Prostate gland (tissue), 2 donors: ENCODE measurements around the gene KPNA3. TPM values are rescaled to one million over a fixed set of nuclear protein-coding genes. Genes with fewer than 3 reads are reported as not detected.

Source experiments
- DNase-seq: peaks from one replicate; pipeline ENCODE4 v3.0.0-alpha.2; 2019; ENCODE audit warnings: low spot score
- H3K27ac ChIP-seq, 2 donors: fragments of 200-600 bp; sonication (generic); 2 replicates each; pipeline ENCODE4 v1.5.1; 2017 to 2019
- H3K27me3 ChIP-seq: fragments of 200-600 bp; sonication (generic); replicated peaks from 2 replicates; pipeline ENCODE4 v1.5.1; 2019; ENCODE audit not compliant: insufficient read depth
- H3K36me3 ChIP-seq, 2 donors: fragments of 200-600 bp; sonication (generic); 1 replicate in 1 of 2; 2 replicates in 1 of 2; pipeline versions ENCODE4 v1.5.1 to v1.8.1; 2017 to 2019
- H3K4me1 ChIP-seq: fragments of 200-600 bp; sonication (generic); replicated peaks from 2 replicates; pipeline ENCODE4 v1.5.1; 2019
- H3K4me3 ChIP-seq, 2 donors: fragments of 200-600 bp; sonication (generic); 2 replicates each; pipeline ENCODE4 v1.5.1; 2017 to 2019
- H3K9me3 ChIP-seq: fragments of 200-600 bp; sonication (generic); 2 replicates; pipeline ENCODE4 v1.5.1; 2017
- POLR2A ChIP-seq: fragments of 450-650 bp; IDR thresholded peaks from one replicate; pipeline ENCODE4 v1.6.1; 2016; ENCODE audit warnings: antibody characterized with exemption, mild to moderate bottlenecking
- POLR2AphosphoS5 ChIP-seq: sonication (generic); formaldehyde crosslinking; IDR thresholded peaks from one replicate; pipeline ENCODE4 v1.6.1; 2017; ENCODE audit warnings: antibody characterized with exemption
- WGBS: methylation state at CpG from one replicate; pipeline ENCODE4 v1.1.5; 2018; 5-methylcytosine and 5-hydroxymethylcytosine counted together
- intact Hi-C: fragments of 100-400 bp; cut with DNase I; formaldehyde crosslinking; loops from one replicate; pipeline ENCODE4 v1.14.2; 2022
- total RNA-seq, 2 donors: library from RNA; depleted of rRNA; stranded (reverse); fragments of >200 nt; gene quantifications; one replicate each; pipeline ENCODE4 v1.1.0, GENCODE V29; 2016
- TF ChIP-seq, protein P1 (sequence below), 4 experiments: fragments of 200-600 bp in 2 of 4; fragments of 450-650 bp in 2 of 4; sonication (generic) in 2 of 4; IDR thresholded peaks; 1 replicate in 3 of 4; 2 replicates in 1 of 4; pipeline ENCODE4 v1.5.1; 2016 to 2019; ENCODE audit warnings: antibody characterized with exemption in 4 of 4, mild to moderate bottlenecking in 2 of 4, moderate library complexity in 2 of 4

KPNA3 gene
- total RNA-seq, 2 donors from 2014 or later, result 16.9 to 26.4 TPM

DNA sequence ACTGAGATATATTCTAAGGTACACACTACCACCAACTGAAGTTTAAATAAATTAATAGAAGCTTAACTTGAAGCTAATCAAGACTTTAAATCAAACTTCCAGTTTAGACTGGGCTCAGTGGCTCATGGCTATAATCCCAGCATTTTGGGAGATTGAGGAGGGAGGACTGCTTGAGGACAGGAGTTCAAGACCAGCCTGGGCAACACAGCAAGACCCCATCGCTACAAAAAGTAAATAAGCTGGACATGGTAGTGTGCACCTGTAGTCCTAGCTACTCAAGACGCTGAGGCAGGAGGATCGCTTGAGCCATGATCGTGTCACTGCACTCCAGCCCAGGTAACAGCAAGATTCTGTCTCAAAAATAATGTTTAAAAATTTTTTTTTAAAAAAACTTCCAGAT, 8.6 kb downstream of the KPNA3 start:
- no peak for DNase-seq
- no peak overlapping the region for H3K27ac ChIP-seq
- H3K36me3 ChIP-seq, result no peaks in the 10 kb centered on the region
- no peaks in the 10 kb centered on the region for H3K9me3 ChIP-seq
- no peaks in the 10 kb centered on the region for H3K27me3 ChIP-seq
- intact Hi-C loops, result no loop called here
- whole genome bisulfite sequencing, result 99% methylated on average over 4 of the region's 4 CpGs
- no peak overlapping the region for H3K4me3 ChIP-seq
- no peaks in the 10 kb centered on the region for H3K4me1 ChIP-seq
- TF ChIP-seq POLR2A, result no peak
- no peak for TF ChIP-seq POLR2AphosphoS5
- TF ChIP-seq, protein P1, sequence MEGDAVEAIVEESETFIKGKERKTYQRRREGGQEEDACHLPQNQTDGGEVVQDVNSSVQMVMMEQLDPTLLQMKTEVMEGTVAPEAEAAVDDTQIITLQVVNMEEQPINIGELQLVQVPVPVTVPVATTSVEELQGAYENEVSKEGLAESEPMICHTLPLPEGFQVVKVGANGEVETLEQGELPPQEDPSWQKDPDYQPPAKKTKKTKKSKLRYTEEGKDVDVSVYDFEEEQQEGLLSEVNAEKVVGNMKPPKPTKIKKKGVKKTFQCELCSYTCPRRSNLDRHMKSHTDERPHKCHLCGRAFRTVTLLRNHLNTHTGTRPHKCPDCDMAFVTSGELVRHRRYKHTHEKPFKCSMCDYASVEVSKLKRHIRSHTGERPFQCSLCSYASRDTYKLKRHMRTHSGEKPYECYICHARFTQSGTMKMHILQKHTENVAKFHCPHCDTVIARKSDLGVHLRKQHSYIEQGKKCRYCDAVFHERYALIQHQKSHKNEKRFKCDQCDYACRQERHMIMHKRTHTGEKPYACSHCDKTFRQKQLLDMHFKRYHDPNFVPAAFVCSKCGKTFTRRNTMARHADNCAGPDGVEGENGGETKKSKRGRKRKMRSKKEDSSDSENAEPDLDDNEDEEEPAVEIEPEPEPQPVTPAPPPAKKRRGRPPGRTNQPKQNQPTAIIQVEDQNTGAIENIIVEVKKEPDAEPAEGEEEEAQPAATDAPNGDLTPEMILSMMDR (IDR thresholded peaks at IDR 0.05), result no peak

DNA sequence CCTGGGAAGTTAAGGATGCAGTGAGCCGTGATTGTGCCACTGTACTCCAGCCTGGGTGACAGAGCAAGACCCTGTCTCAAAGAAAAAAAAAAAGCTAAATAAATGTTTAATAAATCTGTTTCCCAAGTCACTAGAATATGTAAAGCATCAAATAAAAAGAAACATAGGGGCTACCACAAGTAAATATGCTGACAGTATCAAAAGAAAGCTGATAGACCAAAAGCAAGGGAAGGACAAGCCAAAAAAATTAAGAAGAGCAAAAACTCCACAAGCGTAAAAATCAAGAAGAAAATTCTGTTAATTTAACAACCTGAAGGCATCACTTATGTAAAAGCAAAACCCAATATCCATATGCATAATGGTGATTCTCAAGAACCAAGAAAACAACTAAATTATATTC, 9.7 kb downstream of the KPNA3 start:
- intact Hi-C loops, result no loop called here
- no peak for DNase-seq
- WGBS, result 98% methylated on average over 2 of the region's 2 CpGs
- H3K4me1 ChIP-seq, result no peaks in the 10 kb centered on the region
- H3K9me3 ChIP-seq, result no peaks in the 10 kb centered on the region
- no peak overlapping the region for H3K27ac ChIP-seq
- no peaks in the 10 kb centered on the region for H3K36me3 ChIP-seq
- no peak overlapping the region for H3K4me3 ChIP-seq
- TF ChIP-seq POLR2A (no peak), POLR2AphosphoS5 (no peak)
- TF ChIP-seq, protein P1 (IDR thresholded peaks at IDR 0.05), result no peak
- no peaks in the 10 kb centered on the region for H3K27me3 ChIP-seq

DNA sequence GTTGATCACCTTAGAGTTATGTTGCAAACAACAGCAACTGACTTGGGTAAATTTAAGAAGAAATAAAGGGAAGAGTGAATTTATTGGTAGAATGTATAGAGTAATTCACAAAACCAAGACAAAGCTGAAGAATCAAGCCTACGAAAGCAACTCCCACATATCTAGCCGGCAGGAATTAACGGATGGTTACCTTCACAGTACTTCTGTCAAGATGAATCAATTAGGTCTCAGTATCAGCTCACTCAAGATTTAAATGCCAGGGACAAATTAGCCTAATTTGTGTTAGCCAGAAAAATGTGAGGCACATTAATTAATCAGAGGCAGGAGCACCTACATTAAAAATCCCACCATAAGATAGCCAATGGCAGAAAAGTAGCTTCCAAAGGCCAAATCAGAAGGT, 10.7 kb downstream of the KPNA3 start:
- no peak overlapping the region for H3K27ac ChIP-seq
- H3K9me3 ChIP-seq, result no peaks in the 10 kb centered on the region
- intact Hi-C loops, result no loop called here
- 96% methylated on average over 3 of the region's 3 CpGs for WGBS
- H3K36me3 ChIP-seq, result no peaks in the 10 kb centered on the region
- H3K4me1 ChIP-seq, result no peaks in the 10 kb centered on the region
- no peak overlapping the region for H3K4me3 ChIP-seq
- H3K27me3 ChIP-seq, result no peaks in the 10 kb centered on the region
- TF ChIP-seq POLR2AphosphoS5 (no peak), POLR2A (no peak)
- TF ChIP-seq, protein P1 (IDR thresholded peaks at IDR 0.05), result no peak
- no peak for DNase-seq

DNA sequence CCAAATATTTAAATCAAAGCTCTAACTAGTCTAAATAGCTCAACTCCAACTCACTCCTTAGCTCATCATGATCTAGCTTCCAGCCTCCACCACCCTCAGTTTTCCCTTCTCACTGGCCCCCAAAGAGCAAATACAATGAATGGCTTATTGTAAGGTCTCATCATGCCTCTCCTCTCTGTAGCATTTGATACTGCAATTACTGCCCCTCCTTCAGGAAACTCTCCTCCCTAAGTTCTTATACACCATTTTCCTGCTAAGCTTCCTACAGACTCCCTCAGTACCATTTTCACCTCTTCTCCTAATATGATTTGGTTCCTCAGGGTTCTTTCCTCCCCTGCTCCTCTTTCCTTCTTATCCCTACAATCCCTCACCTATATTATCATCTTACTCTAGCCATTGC, 12.8 kb downstream of the KPNA3 start:
- TF ChIP-seq POLR2A (no peak), POLR2AphosphoS5 (no peak)
- TF ChIP-seq, protein P1 (IDR thresholded peaks at IDR 0.05), result no peak
- Histone ChIP-seq H3K4me1 (no peaks in the 10 kb centered on the region), H3K4me3 (no peak overlapping the region), H3K27ac (no peak overlapping the region), H3K9me3 (no peaks in the 10 kb centered on the region), H3K27me3 (no peaks in the 10 kb centered on the region), H3K36me3 (no peaks in the 10 kb centered on the region)
- intact Hi-C loops, result no loop called here
- no peak for DNase-seq

DNA sequence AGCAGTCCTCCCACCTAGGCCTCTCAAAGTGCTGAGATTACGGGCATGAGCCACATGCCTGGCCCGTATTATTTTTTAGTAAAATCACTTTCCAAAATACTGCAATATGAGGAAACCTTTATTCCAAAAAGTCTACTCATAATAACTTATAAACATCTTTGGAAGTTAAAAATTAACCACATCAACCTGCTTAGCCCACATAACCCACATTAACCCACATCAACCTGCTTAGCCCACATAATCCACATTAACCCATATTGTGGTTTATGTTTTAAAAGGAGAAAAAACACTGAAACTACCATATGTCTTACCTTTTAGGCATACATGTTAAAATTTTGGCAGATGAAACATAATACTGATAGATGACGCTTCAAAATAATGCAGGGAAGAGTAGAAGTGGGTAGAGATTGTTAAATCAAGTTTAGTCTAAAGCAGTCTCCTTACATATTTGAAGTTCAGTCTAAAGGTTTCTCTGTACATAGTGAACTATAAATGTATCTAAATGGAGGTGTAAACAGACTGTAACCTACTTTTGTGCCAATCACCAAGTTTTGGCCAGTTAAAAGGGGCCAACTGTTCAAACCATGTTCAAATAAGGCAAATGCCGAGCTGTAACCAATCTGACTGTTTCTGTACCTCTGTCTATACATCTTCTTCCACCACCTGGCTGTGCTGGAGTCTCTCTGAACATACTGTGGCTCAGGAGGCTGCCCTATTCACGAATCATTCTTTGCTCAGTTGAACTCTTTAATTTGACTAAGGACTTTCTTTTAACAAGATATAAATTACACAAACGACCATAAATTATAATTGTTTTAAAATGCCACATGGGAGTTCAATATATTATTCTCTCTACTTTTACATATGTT, 14.5 kb downstream of the KPNA3 start:
- intact Hi-C loops, result no loop called here
- Histone ChIP-seq H3K4me1 (no peaks in the 10 kb centered on the region), H3K27ac (no peak overlapping the region), H3K36me3 (no peaks in the 10 kb centered on the region), H3K4me3 (no peak overlapping the region), H3K27me3 (no peaks in the 10 kb centered on the region), H3K9me3 (no peaks in the 10 kb centered on the region)
- no peak for DNase-seq
- TF ChIP-seq, protein P1 (IDR thresholded peaks at IDR 0.05), result no peak
- TF ChIP-seq POLR2AphosphoS5, result no peak
- TF ChIP-seq POLR2A, result no peak
- WGBS, result 76% methylated on average over 6 of the region's 6 CpGs
